AG10803 (cell line): ENCODE measurements around the gene STK38.
"Not testable (repeated sequence)": the region's sequence is repeated elsewhere in the genome, so short reads cannot be mapped to it uniquely, and the experiment has no call there.

Experiments used
- DNase-seq: peaks from one replicate; pipeline ENCODE4 v3.0.0; 2010; ENCODE audit warnings: low read depth
- H3K4me3 ChIP-seq: 2 replicates; pipeline ENCODE4 v1.5.1; 2011; ENCODE audit warnings: mild to moderate bottlenecking, low read length, control low read depth
- TF ChIP-seq, protein P1 (sequence below): conservative IDR thresholded peaks from 2 replicates; pipeline ENCODE4 v1.5.1; 2011; ENCODE audit warnings: mild to moderate bottlenecking, low read length, control low read depth, inconsistent platforms

STK38 gene

DNA sequence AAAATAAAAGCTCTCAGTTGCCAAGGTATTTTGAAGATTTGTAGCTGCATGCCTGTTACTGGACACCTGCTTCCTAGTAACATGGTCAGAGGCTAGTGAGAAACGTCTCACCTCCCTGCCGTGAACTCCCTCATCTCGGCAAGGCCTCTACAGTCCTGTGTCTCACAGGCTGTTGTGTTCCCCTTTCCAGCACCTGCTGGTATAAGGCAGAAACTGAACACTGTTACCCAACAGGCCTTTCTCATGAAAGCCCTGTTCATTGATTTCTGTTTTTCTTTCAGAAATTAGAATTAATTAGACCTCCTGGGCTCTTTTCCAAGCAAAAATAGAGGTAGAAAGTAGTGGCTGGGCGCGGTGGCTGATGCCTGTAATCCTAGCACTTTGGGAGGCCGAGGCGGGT lies 29.3 kb upstream of the STK38 start:
- TF ChIP-seq, protein P1, sequence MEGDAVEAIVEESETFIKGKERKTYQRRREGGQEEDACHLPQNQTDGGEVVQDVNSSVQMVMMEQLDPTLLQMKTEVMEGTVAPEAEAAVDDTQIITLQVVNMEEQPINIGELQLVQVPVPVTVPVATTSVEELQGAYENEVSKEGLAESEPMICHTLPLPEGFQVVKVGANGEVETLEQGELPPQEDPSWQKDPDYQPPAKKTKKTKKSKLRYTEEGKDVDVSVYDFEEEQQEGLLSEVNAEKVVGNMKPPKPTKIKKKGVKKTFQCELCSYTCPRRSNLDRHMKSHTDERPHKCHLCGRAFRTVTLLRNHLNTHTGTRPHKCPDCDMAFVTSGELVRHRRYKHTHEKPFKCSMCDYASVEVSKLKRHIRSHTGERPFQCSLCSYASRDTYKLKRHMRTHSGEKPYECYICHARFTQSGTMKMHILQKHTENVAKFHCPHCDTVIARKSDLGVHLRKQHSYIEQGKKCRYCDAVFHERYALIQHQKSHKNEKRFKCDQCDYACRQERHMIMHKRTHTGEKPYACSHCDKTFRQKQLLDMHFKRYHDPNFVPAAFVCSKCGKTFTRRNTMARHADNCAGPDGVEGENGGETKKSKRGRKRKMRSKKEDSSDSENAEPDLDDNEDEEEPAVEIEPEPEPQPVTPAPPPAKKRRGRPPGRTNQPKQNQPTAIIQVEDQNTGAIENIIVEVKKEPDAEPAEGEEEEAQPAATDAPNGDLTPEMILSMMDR, result no peak
- no peak for DNase-seq
- no peak overlapping the region for H3K4me3 ChIP-seq

DNA sequence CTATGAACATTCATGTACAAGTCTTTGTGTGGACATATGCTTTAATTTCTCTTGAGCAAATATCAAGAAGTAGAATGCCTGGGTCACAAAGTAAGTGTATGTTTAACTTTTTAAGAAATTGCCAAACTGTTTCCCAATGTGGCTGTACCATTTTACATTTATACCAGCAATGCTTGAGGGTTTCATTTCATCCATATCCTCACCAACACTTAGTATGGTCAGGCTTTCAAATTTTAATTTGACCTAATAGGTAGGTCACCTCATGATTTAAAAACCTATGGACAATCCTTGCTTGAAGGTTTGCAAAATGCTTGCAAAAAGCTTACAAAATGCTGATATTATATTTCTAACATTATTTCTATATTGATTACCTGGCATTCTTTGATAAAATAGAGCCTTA lies 27.4 kb upstream of the STK38 start:
- no peak for DNase-seq
- TF ChIP-seq, protein P1, result no peak

DNA sequence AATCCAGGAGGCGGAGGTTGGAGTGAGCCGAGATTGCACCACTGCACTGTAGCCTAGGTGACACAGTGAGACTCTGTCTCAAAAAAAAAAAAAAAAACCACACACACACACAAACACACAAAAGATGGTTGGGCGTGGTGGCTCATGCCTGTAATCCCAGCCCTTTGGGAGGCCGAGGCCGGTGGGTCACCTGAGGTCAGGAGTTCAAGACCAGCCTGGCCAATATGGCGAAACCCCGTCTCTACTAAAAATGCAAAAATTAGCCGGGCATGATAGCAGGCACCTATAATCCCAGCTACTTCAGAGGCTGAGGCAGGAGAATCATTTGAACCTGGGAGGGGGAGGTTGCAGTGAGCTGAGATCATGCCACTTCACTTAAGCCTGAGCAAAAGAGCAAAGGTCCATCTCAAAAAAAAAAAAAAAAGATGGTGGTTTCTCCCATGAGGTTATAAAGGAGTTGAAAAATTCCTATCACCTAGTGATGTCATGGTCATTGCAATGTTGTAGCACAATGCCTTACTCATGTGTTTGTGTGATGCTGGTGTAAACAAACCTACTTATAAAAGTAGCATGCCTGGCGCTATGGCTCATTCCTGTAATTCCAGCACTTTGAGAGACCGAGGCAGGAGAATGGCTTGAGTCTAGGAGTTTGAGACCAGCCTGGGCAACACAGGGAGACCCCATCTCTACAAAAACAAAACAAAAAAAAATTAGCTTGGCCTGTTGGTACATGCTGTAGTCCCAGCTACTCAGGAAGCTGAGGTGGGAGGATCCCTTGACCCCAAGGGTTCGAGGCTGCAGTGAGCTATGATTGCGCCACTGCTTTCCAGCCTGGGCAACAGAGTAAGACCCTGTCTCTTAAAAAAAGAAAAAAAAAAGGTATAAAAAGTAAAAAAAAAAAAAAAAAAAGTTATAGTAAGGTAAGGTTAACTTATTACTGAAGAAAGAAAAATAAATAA lies 25.4 kb upstream of the STK38 start:
- peak; percentile 45 for DNase-seq
- H3K4me3 ChIP-seq, result not testable (repeated sequence)

More for the DNA sequence above, 27.4 kb upstream of the STK38 start:
- H3K4me3 ChIP-seq, result no peak overlapping the region

DNA sequence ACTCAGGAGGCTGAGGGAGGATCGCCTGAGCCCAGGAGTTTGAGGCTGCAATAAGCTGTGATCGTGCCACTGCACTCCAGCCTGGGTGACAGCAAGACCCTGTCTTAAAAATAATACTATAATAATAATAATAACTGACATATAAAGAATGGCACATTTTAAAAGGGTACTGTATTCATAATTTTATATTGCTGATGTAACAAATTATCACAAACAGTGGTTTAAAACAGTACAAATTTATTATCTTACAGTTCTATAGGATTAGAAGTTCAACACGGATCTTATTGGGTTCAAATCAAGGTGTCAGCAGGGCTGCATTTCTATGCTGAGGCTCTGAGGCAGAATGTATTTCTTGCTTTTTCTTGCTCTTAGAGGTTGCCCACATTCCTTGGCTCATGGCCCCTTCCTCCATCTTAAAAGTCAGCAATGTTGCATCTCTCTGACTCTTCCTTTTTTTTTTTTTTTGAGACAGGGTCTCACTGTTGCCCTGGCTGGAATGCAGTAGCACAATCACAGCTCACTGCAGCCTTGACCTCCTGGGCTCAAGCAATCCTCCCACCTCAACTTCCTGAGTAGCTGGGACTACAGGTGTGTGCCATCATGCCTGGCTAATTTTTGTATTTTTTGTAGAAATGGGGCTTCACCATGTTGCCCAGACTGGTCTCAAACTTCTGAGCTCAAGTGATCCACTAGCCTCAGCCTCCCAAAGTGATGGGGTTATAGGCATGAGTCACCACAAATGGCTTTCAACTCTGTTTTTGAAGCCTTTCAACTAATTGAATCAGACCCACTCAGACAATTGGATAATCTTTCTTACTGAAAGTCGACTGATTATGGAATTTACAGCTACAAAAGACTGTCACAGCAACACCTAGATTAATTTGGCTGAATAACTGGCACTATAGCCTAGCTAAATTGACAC lies 24.1 kb upstream of the STK38 start:
- DNase-seq, result no peak
- TF ChIP-seq, protein P1, result no peak
- H3K4me3 ChIP-seq, result no peak overlapping the region

DNA sequence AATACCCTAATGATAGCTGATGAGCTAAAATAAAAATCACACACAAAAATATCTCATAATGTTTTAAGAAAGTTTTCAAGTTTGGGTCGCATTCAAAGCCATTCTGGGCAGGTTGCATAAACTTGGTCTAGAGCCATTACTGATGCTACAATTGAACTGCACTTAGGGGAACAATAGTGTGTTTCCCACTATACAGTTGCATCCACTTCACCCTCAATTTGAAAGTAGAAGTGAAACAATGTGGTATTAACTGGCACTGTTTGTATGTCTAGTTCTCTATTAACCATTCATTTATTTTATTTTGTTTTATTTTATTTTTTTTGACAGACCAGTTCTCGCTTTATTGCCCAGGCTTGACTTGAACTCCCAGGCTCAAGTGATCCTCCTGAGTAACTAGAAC lies 23.0 kb upstream of the STK38 start:
- no peak overlapping the region for H3K4me3 ChIP-seq
- TF ChIP-seq, protein P1, result no peak
- DNase-seq, result no peak

DNA sequence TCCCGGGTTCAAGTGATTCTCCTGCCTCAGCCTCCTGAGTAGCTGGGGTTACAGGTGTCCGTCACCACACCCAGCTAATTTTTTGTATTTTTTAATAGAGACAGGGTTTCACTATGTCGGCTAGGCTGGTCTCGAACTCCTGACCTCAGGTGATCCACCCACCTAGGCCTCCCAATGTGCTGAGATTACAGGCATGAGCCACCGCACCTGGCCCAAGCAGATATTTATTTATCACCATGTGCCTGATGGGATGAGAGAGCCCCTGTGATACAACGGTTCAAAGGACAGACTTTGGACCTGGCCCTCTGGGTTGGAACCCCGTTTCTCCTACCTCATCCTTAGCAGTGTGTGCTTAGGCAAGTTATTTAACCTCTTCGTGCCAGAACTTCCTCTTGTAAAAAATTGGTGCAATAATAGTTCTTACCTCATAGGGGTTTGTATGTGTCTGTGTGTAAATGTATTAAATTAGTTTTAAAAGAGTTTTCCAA lies 19.2 kb upstream of the STK38 start:
- TF ChIP-seq, protein P1, result no peak
- H3K4me3 ChIP-seq, result no peak overlapping the region
- DNase-seq, result no peak

DNA sequence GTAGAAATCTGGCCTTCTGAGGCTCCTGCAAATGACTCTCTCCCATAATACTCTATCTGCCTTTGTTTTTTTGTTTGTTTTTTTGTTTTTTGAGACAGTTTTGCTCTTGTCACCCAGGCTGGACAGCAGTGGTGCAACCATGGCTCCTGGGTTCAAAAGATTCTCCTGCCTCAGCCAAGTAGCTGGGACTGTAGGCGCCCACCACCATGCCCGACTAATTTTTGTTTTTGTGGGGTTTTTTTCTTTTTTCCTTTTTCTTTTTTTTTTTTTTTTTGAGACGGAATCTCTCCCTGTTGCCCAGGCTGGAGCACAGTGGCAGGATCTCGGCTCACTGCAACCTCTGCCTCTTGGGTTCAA lies 16.6 kb upstream of the STK38 start:
- DNase-seq, result no peak
- TF ChIP-seq, protein P1, result no peak

More for the DNA sequence above, 16.6 kb upstream of the STK38 start:
- H3K4me3 ChIP-seq, result no peak overlapping the region
